ENCODE data around the gene ADCY3. TPM values are rescaled to one million over a fixed set of nuclear protein-coding genes. Genes with fewer than 3 reads are reported as not detected.

ADCY3 gene
- polyA plus RNA-seq, 1 donor (not counting 4 experiments of a cell fraction or from before 2014, with no cell fraction given): 33.2 TPM

DNA sequence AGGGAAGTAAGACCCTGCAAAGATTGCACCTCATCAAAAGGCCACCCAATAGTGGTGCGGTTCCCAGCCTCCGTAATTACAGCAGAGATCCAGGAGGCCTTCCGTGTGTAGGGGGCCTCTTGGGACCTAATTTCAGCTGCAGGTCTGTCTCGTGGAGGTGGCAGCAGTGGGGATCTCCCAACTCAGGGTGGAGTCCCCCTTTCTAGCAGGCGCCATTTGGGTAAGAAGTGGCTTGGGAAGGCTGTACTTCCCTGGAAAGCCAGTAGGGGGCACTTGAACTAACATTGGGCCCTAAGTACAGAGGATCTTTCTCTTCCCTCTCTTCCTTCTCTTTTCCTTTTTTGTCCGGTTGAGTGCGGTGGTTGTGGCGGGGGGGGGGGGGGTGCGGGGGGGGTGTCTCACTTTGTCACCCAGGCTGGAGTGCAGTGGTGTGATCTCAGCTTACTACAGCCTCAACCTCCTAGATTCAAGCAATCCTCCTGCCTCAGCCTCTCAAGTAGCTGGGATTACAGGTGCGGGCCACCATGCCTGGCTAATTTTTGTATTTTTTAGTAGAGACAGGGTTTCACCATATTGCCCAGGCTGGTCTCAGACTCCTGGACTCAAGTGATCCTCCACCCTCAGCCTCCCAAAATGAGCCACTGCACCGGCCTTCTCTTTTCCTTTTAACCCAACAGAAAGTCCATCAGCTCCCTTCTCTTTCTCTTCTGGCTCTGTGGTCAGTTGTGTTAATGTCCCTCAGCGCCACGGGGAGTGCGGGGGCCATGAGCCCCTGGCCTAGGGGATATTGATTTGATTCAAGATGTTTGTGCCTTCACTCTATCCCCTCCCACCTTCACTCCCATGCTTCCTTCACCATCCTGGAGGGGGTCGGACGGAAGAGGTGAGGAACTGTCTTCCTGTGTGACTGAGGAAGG lies 94.8 kb downstream of the ADCY3 start:
- no peak for FAIRE-seq

DNA sequence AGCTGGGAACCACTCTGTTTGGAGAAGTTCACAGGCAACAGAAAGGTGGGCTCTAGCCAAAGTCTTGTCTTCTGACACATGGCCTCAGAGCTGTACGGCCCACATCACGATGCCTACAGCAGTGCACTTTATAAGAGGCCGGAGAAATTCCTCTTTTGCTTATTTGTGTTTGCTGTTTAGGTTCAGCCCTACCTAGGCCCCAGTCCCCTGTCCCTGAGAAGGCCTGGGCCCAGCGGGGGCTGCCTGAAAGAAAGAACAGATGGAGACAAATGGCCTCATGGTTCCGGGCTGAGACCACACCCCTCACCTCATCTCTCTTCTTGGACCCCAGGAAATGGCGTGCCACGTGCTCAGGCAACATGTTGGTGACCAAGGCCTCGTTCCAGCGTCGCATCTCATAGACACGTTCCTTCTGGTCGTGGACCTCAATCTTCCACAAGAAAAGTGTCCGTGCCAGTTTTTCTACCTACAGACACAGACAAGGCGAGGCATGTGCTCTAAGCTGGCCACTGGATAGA lies 95.9 kb downstream of the ADCY3 start:
- Histone ChIP-seq H3K4me2 (ENCODE audit: control insufficient read depth, extremely low read depth, insufficient read depth, low read depth, low read length) (no peak overlapping the region), H3K4me3 (ENCODE audit: control insufficient read depth in 2 of 3, extremely low read depth in 1 of 3, insufficient read depth in 2 of 3, low read depth in 1 of 3, low read length in 3 of 3) (no peak overlapping the region), H2AFZ (ENCODE audit: control insufficient read depth, low read length) (no peak overlapping the region), H3K9me1 (ENCODE audit: control insufficient read depth, extremely low read depth, insufficient read depth, low read length) (no peaks in the 10 kb centered on the region), H3K27ac (ENCODE audit: control insufficient read depth, insufficient read depth, low read length) (no peak overlapping the region), H3K9me3 (ENCODE audit: control insufficient read depth, low read depth, low read length) (no peaks in the 10 kb centered on the region), H3K36me3 (ENCODE audit: control insufficient read depth in 2 of 2, extremely low read depth in 1 of 2, insufficient read depth in 2 of 2, low read length in 2 of 2) (peaks cover 13 to 34% of the 10 kb centered on the region in 2 experiments), H3K27me3 (ENCODE audit: control insufficient read depth, extremely low read depth, insufficient read depth, low read length) (no peaks in the 10 kb centered on the region), H3K79me2 (ENCODE audit: control insufficient read depth, insufficient read depth, low read length) (no peaks in the 10 kb centered on the region), H3K9ac (ENCODE audit: control insufficient read depth, extremely low read depth, insufficient read depth, low read length) (no peak overlapping the region), H3K4me1 (ENCODE audit: control insufficient read depth, extremely low read depth, insufficient read depth, low read length) (no peaks in the 10 kb centered on the region), H4K20me1 (ENCODE audit: control insufficient read depth, extremely low read depth, insufficient read depth, low read length) (peaks cover 3% of the 10 kb centered on the region)
- TF ChIP-seq EZH2 (IDR thresholded peaks at IDR 0.05; ENCODE audit: low read length): no peak
- TF ChIP-seq, protein P1, sequence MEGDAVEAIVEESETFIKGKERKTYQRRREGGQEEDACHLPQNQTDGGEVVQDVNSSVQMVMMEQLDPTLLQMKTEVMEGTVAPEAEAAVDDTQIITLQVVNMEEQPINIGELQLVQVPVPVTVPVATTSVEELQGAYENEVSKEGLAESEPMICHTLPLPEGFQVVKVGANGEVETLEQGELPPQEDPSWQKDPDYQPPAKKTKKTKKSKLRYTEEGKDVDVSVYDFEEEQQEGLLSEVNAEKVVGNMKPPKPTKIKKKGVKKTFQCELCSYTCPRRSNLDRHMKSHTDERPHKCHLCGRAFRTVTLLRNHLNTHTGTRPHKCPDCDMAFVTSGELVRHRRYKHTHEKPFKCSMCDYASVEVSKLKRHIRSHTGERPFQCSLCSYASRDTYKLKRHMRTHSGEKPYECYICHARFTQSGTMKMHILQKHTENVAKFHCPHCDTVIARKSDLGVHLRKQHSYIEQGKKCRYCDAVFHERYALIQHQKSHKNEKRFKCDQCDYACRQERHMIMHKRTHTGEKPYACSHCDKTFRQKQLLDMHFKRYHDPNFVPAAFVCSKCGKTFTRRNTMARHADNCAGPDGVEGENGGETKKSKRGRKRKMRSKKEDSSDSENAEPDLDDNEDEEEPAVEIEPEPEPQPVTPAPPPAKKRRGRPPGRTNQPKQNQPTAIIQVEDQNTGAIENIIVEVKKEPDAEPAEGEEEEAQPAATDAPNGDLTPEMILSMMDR (optimal IDR thresholded peaks at IDR 0.05 in 1 of 3, IDR thresholded peaks at IDR 0.05 in 1 of 3, conservative IDR thresholded peaks at IDR 0.05 in 1 of 3; ENCODE audit: extremely low read depth in 1 of 3, insufficient read depth in 2 of 3, low read length in 3 of 3): no peak
- DNase-seq (ENCODE audit: low read depth, low spot score): no peak
- dilution Hi-C loops (cut with MboI; ENCODE audit: extremely low pct_ligation_motif_present, low sequenced_read_pairs): no loop called here
- FAIRE-seq: no peak

More for the DNA sequence above, 94.8 kb downstream of the ADCY3 start:
- Histone ChIP-seq H3K9me3 (ENCODE audit: control insufficient read depth, low read depth, low read length) (no peaks in the 10 kb centered on the region), H3K27ac (ENCODE audit: control insufficient read depth, insufficient read depth, low read length) (no peak overlapping the region), H3K4me1 (ENCODE audit: control insufficient read depth, extremely low read depth, insufficient read depth, low read length) (no peaks in the 10 kb centered on the region), H3K4me3 (ENCODE audit: control insufficient read depth in 2 of 3, extremely low read depth in 1 of 3, insufficient read depth in 2 of 3, low read depth in 1 of 3, low read length in 3 of 3) (no peak overlapping the region), H3K9me1 (ENCODE audit: control insufficient read depth, extremely low read depth, insufficient read depth, low read length) (no peaks in the 10 kb centered on the region), H3K4me2 (ENCODE audit: control insufficient read depth, extremely low read depth, insufficient read depth, low read depth, low read length) (no peak overlapping the region), H3K79me2 (ENCODE audit: control insufficient read depth, insufficient read depth, low read length) (no peaks in the 10 kb centered on the region), H3K27me3 (ENCODE audit: control insufficient read depth, extremely low read depth, insufficient read depth, low read length) (no peaks in the 10 kb centered on the region), H4K20me1 (ENCODE audit: control insufficient read depth, extremely low read depth, insufficient read depth, low read length) (peaks cover 3% of the 10 kb centered on the region), H3K36me3 (ENCODE audit: control insufficient read depth in 2 of 2, extremely low read depth in 1 of 2, insufficient read depth in 2 of 2, low read length in 2 of 2) (peaks cover 8 to 29% of the 10 kb centered on the region in 2 experiments), H3K9ac (ENCODE audit: control insufficient read depth, extremely low read depth, insufficient read depth, low read length) (no peak overlapping the region), H2AFZ (ENCODE audit: control insufficient read depth, low read length) (no peak overlapping the region)
- dilution Hi-C loops (cut with MboI; ENCODE audit: extremely low pct_ligation_motif_present, low sequenced_read_pairs): no loop called here
- TF ChIP-seq, protein P1 (optimal IDR thresholded peaks at IDR 0.05 in 1 of 3, IDR thresholded peaks at IDR 0.05 in 1 of 3, conservative IDR thresholded peaks at IDR 0.05 in 1 of 3; ENCODE audit: extremely low read depth in 1 of 3, insufficient read depth in 2 of 3, low read length in 3 of 3): peak; percentile 59 to 69 (median 59)
- TF ChIP-seq EZH2 (IDR thresholded peaks at IDR 0.05; ENCODE audit: low read length): no peak
- DNase-seq (ENCODE audit: low read depth, low spot score): peak; percentile 19

Measured in keratinocyte (primary cell).